Measurements from ENCODE around the gene ZBTB5.
"Not testable (repeated sequence)": the region's sequence is repeated elsewhere in the genome, so short reads cannot be mapped to it uniquely, and the experiment has no call there.

The ZBTB5 gene

GRCh38 chr9:37465249-37466036 lies at the start of gene ZBTB5:
TSS of gene ZBTB5 (minus strand) at chr9:37465450. CDS start at chr9:37442551, 22,899 bp downstream.
- peak; percentile 98 for DNase-seq

- no peak for DNase-seq
Observed at GRCh38 chr9:37514999-37515398, 49.7 kb upstream of the ZBTB5 start.

GRCh38 chr9:37514415-37514814 lies 49.2 kb upstream of the ZBTB5 start:
- not testable (repeated sequence) for DNase-seq

GRCh38 chr9:37512437-37512836 lies 47.2 kb upstream of the ZBTB5 start:
- DNase-seq, result no peak

GRCh38 chr9:37511016-37512010 lies 46.1 kb upstream of the ZBTB5 start:
- DNase-seq, result no peak

- DNase-seq, result not testable (repeated sequence)
Observed at GRCh38 chr9:37510053-37510452, 44.8 kb upstream of the ZBTB5 start.

GRCh38 chr9:37509536-37509935 lies 44.3 kb upstream of the ZBTB5 start:
- no peak for DNase-seq

- DNase-seq, result no peak
Observed at GRCh38 chr9:37508834-37509206, 43.6 kb upstream of the ZBTB5 start.

- DNase-seq, result no peak
Observed at GRCh38 chr9:37508135-37508833, 43.0 kb upstream of the ZBTB5 start.

GRCh38 chr9:37507566-37508134 lies 42.4 kb upstream of the ZBTB5 start:
- DNase-seq, result no peak

- DNase-seq, result no peak
Observed at GRCh38 chr9:37504605-37505004, 39.4 kb upstream of the ZBTB5 start.

GRCh38 chr9:37503736-37504135 lies 38.5 kb upstream of the ZBTB5 start:
- DNase-seq, result no peak

- DNase-seq, result no peak
Observed at GRCh38 chr9:37501957-37502596, 36.8 kb upstream of the ZBTB5 start.

GRCh38 chr9:37499297-37499696 lies 34.0 kb upstream of the ZBTB5 start:
- DNase-seq, result no peak

GRCh38 chr9:37498457-37498856 lies 33.2 kb upstream of the ZBTB5 start:
- DNase-seq, result no peak

- DNase-seq, result no peak
Observed at GRCh38 chr9:37497320-37497719, 32.1 kb upstream of the ZBTB5 start.

- no peak for DNase-seq
Observed at GRCh38 chr9:37496020-37496419, 30.8 kb upstream of the ZBTB5 start.

GRCh38 chr9:37495571-37495970 lies 30.3 kb upstream of the ZBTB5 start:
- no peak for DNase-seq

- no peak for DNase-seq
Observed at GRCh38 chr9:37491939-37492338, 26.7 kb upstream of the ZBTB5 start.

GRCh38 chr9:37486616-37487548 lies 21.6 kb upstream of the ZBTB5 start:
- no peak for DNase-seq

GRCh38 chr9:37486256-37486615 lies 21.0 kb upstream of the ZBTB5 start:
- DNase-seq, result no peak
